A549 (cell line): ENCODE results near the gene ABRAXAS1.

Experiments
- E2F6 ChIP-seq: IDR thresholded peaks from 2 replicates; pipeline ENCODE4 v1.6.1; 2012; ENCODE audit warnings: low read depth, borderline replicate concordance
- TF ChIP-seq, protein P1 (sequence below): fragments of >200 bp; sonication (Bioruptor Twin); formaldehyde crosslinking; IDR thresholded peaks from 3 replicates; pipeline ENCODE4 v1.5.1; 2016

GRCh38 chr4:83504996-83505395, 20.1 kb upstream of the ABRAXAS1 start:
- no peak for TF ChIP-seq E2F6
- TF ChIP-seq, protein P1, sequence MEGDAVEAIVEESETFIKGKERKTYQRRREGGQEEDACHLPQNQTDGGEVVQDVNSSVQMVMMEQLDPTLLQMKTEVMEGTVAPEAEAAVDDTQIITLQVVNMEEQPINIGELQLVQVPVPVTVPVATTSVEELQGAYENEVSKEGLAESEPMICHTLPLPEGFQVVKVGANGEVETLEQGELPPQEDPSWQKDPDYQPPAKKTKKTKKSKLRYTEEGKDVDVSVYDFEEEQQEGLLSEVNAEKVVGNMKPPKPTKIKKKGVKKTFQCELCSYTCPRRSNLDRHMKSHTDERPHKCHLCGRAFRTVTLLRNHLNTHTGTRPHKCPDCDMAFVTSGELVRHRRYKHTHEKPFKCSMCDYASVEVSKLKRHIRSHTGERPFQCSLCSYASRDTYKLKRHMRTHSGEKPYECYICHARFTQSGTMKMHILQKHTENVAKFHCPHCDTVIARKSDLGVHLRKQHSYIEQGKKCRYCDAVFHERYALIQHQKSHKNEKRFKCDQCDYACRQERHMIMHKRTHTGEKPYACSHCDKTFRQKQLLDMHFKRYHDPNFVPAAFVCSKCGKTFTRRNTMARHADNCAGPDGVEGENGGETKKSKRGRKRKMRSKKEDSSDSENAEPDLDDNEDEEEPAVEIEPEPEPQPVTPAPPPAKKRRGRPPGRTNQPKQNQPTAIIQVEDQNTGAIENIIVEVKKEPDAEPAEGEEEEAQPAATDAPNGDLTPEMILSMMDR: no peak
